H9 (cell line): ENCODE measurements around the gene CD2. TPM values are rescaled to one million over a fixed set of nuclear protein-coding genes. Genes with fewer than 3 reads are reported as not detected.

Experiments used
- DNase-seq: peaks from one replicate; pipeline ENCODE4 v3.0.0-alpha.2; 2017
- H2AFZ ChIP-seq: one replicate; pipeline ENCODE4 v1.6.1; 2013; ENCODE audit warnings: mild to moderate bottlenecking, low read length, control low read depth, moderate library complexity
- H2AK5ac ChIP-seq: 2 replicates; pipeline ENCODE4 v1.6.1; 2013; ENCODE audit warnings: low read length, control low read depth, mixed read lengths; ENCODE audit not compliant: insufficient read length
- H2BK120ac ChIP-seq: one replicate; pipeline ENCODE4 v1.6.1; 2013; ENCODE audit warnings: low read depth, mild to moderate bottlenecking, low read length, control low read depth, inconsistent platforms; ENCODE audit not compliant: poor library complexity, severe bottlenecking
- H2BK12ac ChIP-seq: 2 replicates; pipeline ENCODE4 v1.6.1; 2013; ENCODE audit warnings: low read length, control low read depth, mixed read lengths, low read depth; ENCODE audit not compliant: insufficient read length
- H2BK15ac ChIP-seq: 2 replicates; pipeline ENCODE4 v1.6.1; 2013; ENCODE audit warnings: low read depth, low read length, control low read depth
- H2BK20ac ChIP-seq: one replicate; pipeline ENCODE4 v1.6.1; 2013; ENCODE audit warnings: low read depth, mild to moderate bottlenecking, low read length, control low read depth, inconsistent platforms; ENCODE audit not compliant: poor library complexity, severe bottlenecking
- H2BK5ac ChIP-seq: 2 replicates; pipeline ENCODE4 v1.6.1; 2013; ENCODE audit warnings: low read length, control low read depth, mixed read lengths; ENCODE audit not compliant: insufficient read length
- H3K14ac ChIP-seq: 2 replicates; pipeline ENCODE4 v1.6.1; 2013; ENCODE audit warnings: low read length, control low read depth; ENCODE audit not compliant: insufficient read depth
- H3K18ac ChIP-seq: 2 replicates; pipeline ENCODE4 v1.6.1; 2013; ENCODE audit warnings: low read depth, mild to moderate bottlenecking, mixed read lengths, low read length, control low read depth; ENCODE audit not compliant: insufficient read length
- H3K23ac ChIP-seq: 2 replicates; pipeline ENCODE4 v1.6.1; 2013; ENCODE audit warnings: low read length, control low read depth, mixed read lengths, low read depth; ENCODE audit not compliant: insufficient read length
- H3K23me2 ChIP-seq: 2 replicates; pipeline ENCODE4 v1.6.1; 2013; ENCODE audit warnings: low read depth, mild to moderate bottlenecking, mixed read lengths, low read length, control low read depth; ENCODE audit not compliant: insufficient read length, poor library complexity, severe bottlenecking
- H3K27ac ChIP-seq: 2 replicates; pipeline ENCODE4 v1.5.1; 2013; ENCODE audit warnings: low read length, control low read depth, mixed read lengths, low read depth; ENCODE audit not compliant: insufficient read length
- H3K27me3 ChIP-seq: 2 replicates; pipeline ENCODE4 v1.6.1; 2013; ENCODE audit warnings: low read length, control low read depth, inconsistent platforms; ENCODE audit not compliant: insufficient read depth
- H3K4ac ChIP-seq: 2 replicates; pipeline ENCODE4 v1.6.1; 2013; ENCODE audit warnings: low read depth, mild to moderate bottlenecking, control low read depth, inconsistent platforms, low read length, moderate library complexity
- H3K4me1 ChIP-seq: 2 replicates; pipeline ENCODE4 v1.6.1; 2013; ENCODE audit warnings: low read length, control low read depth, inconsistent platforms; ENCODE audit not compliant: insufficient read depth
- H3K4me2 ChIP-seq: 2 replicates; pipeline ENCODE4 v1.6.1; 2013; ENCODE audit warnings: low read length, control low read depth, mixed read lengths; ENCODE audit not compliant: insufficient read length, insufficient read depth
- H3K56ac ChIP-seq: 2 replicates; pipeline ENCODE4 v1.6.1; 2013; ENCODE audit warnings: low read depth, mild to moderate bottlenecking, mixed read lengths, low read length, control low read depth; ENCODE audit not compliant: insufficient read length
- H3K79me1 ChIP-seq: 2 replicates; pipeline ENCODE4 v1.6.1; 2013; ENCODE audit warnings: low read depth, mild to moderate bottlenecking, moderate library complexity, low read length, control low read depth, inconsistent platforms; ENCODE audit not compliant: insufficient read depth, poor library complexity, severe bottlenecking
- H3K79me2 ChIP-seq: 2 replicates; pipeline ENCODE4 v1.6.1; 2013; ENCODE audit warnings: low read length, control low read depth, inconsistent platforms; ENCODE audit not compliant: insufficient read depth
- H3K9ac ChIP-seq: 2 replicates; pipeline ENCODE4 v1.6.1; 2013; ENCODE audit warnings: low read length, control low read depth, mixed read lengths; ENCODE audit not compliant: insufficient read length; ENCODE audit errors: extremely low read depth
- H3K9me3 ChIP-seq: one replicate; pipeline ENCODE4 v1.6.1; 2013; ENCODE audit warnings: low read depth, low read length, inconsistent platforms; ENCODE audit not compliant: control insufficient read depth
- H3T11ph ChIP-seq: one replicate; pipeline ENCODE4 v1.6.1; 2013; ENCODE audit warnings: mild to moderate bottlenecking, low read length, control low read depth, inconsistent platforms
- H4K20me1 ChIP-seq: one replicate; pipeline ENCODE4 v1.6.1; 2013; ENCODE audit not compliant: control insufficient read depth, insufficient read length, insufficient read depth
- H4K5ac ChIP-seq: 2 replicates; pipeline ENCODE4 v1.6.1; 2013; ENCODE audit warnings: low read depth, mild to moderate bottlenecking, mixed read lengths, low read length, control low read depth; ENCODE audit not compliant: insufficient read length
- H4K8ac ChIP-seq: replicated peaks from 2 replicates; pipeline ENCODE4 v1.6.1; 2013; ENCODE audit warnings: low read length, control low read depth, mixed read lengths, low read depth; ENCODE audit not compliant: insufficient read length
- H4K91ac ChIP-seq: 2 replicates; pipeline ENCODE4 v1.6.1; 2013; ENCODE audit warnings: low read depth, mild to moderate bottlenecking, moderate library complexity, mixed read lengths, low read length, control low read depth; ENCODE audit not compliant: insufficient read length
- H3K27ac Mint-ChIP-seq, 3 experiments: 2 replicates in 2 of 3; 3 replicates in 1 of 3; pipeline ENCODE4 v1.8.0; 2020 to 2021; ENCODE audit warnings: mixed read lengths in 3 of 3, mild to moderate bottlenecking in 1 of 3, moderate library complexity in 1 of 3
- H3K27me3 Mint-ChIP-seq: 2 replicates; pipeline ENCODE4 v1.8.0; 2021; ENCODE audit warnings: low read depth, mild to moderate bottlenecking, moderate library complexity, mixed read lengths
- H3K36me3 Mint-ChIP-seq, 3 experiments: 2 replicates in 2 of 3; 3 replicates in 1 of 3; pipeline ENCODE4 v1.8.0; 2020 to 2021; ENCODE audit warnings: low read depth in 3 of 3, mixed read lengths in 3 of 3; ENCODE audit not compliant: insufficient read depth in 1 of 3
- H3K4me1 Mint-ChIP-seq, 2 experiments: 2 replicates each; pipeline ENCODE4 v1.8.0; 2020; ENCODE audit warnings: mixed read lengths in 2 of 2
- H3K4me3 Mint-ChIP-seq, 2 experiments: 2 replicates in 1 of 2; 3 replicates in 1 of 2; pipeline ENCODE4 v1.8.0; 2020 to 2021; ENCODE audit warnings: mild to moderate bottlenecking in 2 of 2, mixed read lengths in 2 of 2, moderate library complexity in 1 of 2
- H3K9me3 Mint-ChIP-seq, 2 experiments: 2 replicates in 1 of 2; 3 replicates in 1 of 2; pipeline ENCODE4 v1.8.0; 2020; ENCODE audit warnings: mild to moderate bottlenecking in 2 of 2, mixed read lengths in 2 of 2, moderate library complexity in 1 of 2
- WGBS: extraction: QIAGEN DNeasy Blood & Tissue Kit; methylation state at CpG from one replicate; pipeline ENCODE4 v1.1.7; 2013; ENCODE audit warnings: missing lambda C conversion rate, low lambda C conversion rate, mixed read lengths; ENCODE audit not compliant: insufficient read length; ENCODE audit errors: extremely low coverage; 5-methylcytosine and 5-hydroxymethylcytosine counted together
- total RNA-seq: library from RNA; stranded (reverse); gene quantifications from 2 replicates; pipeline ENCODE4 v1.2.1, GENCODE V29; 2021
- TF ChIP-seq, protein P1 (sequence below): fragments of 200-600 bp; sonication (generic); conservative IDR thresholded peaks from 3 replicates; pipeline ENCODE4 v1.8.0; 2021; ENCODE audit warnings: antibody characterized with exemption, mild to moderate bottlenecking

Gene CD2
- total RNA-seq, 1 experiment from 2014 or later: not detected

GRCh38 chr1:116741836-116742565, 12.2 kb upstream of the CD2 start:
- Histone ChIP-seq H4K5ac (no peak overlapping the region), H3K4me1 (no peaks in the 10 kb centered on the region), H2BK12ac (no peak overlapping the region), H4K20me1 (no peaks in the 10 kb centered on the region), H3K4ac (no peak overlapping the region), H2BK5ac (no peak overlapping the region), H3K79me2 (no peaks in the 10 kb centered on the region), H3K56ac (no peak overlapping the region), H2AFZ (no peak overlapping the region), H3K4me2 (no peak overlapping the region), H2BK120ac (no peak overlapping the region), H3K18ac (no peak overlapping the region), H2BK20ac (no peak overlapping the region), H4K8ac (no peak overlapping the region), H2AK5ac (no peak overlapping the region), H3K23ac (no peak overlapping the region), H3K79me1 (no peaks in the 10 kb centered on the region), H3K9me3 (peaks cover 16% of the 10 kb centered on the region), H3K23me2 (no peaks in the 10 kb centered on the region), H3K9ac (no peak overlapping the region), H3K14ac (no peak overlapping the region; the same call in 1 of the 2 replicates), H2BK15ac (no peak overlapping the region), H3K27ac (no peak overlapping the region), H3T11ph (no peak overlapping the region), H4K91ac (no peak overlapping the region), H3K27me3 (no peaks in the 10 kb centered on the region)
- TF ChIP-seq, protein P1, sequence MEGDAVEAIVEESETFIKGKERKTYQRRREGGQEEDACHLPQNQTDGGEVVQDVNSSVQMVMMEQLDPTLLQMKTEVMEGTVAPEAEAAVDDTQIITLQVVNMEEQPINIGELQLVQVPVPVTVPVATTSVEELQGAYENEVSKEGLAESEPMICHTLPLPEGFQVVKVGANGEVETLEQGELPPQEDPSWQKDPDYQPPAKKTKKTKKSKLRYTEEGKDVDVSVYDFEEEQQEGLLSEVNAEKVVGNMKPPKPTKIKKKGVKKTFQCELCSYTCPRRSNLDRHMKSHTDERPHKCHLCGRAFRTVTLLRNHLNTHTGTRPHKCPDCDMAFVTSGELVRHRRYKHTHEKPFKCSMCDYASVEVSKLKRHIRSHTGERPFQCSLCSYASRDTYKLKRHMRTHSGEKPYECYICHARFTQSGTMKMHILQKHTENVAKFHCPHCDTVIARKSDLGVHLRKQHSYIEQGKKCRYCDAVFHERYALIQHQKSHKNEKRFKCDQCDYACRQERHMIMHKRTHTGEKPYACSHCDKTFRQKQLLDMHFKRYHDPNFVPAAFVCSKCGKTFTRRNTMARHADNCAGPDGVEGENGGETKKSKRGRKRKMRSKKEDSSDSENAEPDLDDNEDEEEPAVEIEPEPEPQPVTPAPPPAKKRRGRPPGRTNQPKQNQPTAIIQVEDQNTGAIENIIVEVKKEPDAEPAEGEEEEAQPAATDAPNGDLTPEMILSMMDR: no peak
- Mint-ChIP-seq H3K4me1 (no peaks in the 10 kb centered on the region; a peak in 1 of 4 replicates), H3K27me3 (peaks cover 8% of the 10 kb centered on the region), H3K4me3 (no peak overlapping the region), H3K27ac (no peak overlapping the region), H3K36me3 (peaks cover 20 to 22% (median 20%) of the 10 kb centered on the region in 3 experiments), H3K9me3 (peaks cover 33 to 36% of the 10 kb centered on the region in 2 experiments)
- no peak for DNase-seq
- WGBS: no CpG with 5 or more reads among the region's 42 CpGs
